ENCODE results near the gene NUP62CL. TPM values are rescaled to one million over a fixed set of nuclear protein-coding genes. Genes with fewer than 3 reads are reported as not detected.

NUP62CL gene
- total and polyA plus RNA-seq, 7 experiments from 2014 or later: 0.57 to 2.1 (median 1.2) TPM

DNA sequence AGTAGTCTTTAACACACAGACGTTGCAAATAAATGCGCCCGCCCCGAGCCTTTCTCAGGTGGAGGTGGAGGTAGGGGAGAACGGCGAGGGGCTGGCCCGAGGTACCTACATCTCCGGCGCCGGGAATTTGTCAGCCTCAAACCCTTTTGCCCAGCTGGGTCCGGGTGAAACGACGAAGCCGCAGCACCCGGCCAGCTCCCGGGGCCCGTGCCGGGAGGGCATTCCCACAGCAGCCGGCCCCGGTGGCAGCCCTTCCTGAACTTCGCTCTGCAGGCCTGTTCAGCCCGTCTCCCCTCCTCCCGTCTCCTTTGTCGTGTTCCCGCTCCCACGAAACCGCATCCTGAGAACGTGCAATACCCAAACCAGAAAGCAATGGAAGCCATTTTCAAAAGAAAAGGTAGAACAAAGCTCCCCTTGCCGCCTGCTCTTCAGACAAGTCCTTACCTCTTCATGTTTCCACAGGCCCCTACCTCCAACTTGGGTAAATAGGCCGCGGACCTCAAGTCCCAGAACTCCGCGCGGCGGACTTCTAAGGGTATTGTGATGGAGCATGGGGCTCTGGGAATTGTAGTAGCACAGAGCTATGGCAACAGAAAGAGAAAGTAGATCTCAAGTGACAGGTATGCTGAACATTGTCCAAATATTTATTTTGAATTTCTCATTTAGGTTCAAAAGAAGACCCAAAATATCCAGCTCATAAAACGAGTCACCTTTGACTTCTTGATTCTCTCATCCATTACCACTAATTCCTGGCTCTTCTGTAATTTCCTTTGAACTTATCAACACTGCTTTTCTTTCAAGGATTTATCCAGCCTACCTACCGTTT is 87.7 kb downstream of the NUP62CL start, which contains the start of gene RBM41:
RBM41 (minus strand) TSS at position 501 of the 826 bp plus-strand sequence; CDS start at position 452, 49 bp downstream.
- Histone ChIP-seq H3K4me3 (ENCODE audit: low read length) (peak within 1 kb of the TSS; percentile 60), H3K36me3 (ENCODE audit: control insufficient read depth in 2 of 3, insufficient read depth in 3 of 3, low read length in 3 of 3) (peaks cover 4 to 22% (median 14%) of the 10 kb centered on the region in 3 experiments), H3K9me3 (ENCODE audit: control insufficient read depth in 2 of 3, low read length in 3 of 3) (no peaks in the 10 kb centered on the region), H3K4me1 (ENCODE audit: control insufficient read depth in 2 of 2, insufficient read depth in 2 of 2, low read length in 2 of 2) (peaks cover 0 to 13% of the 10 kb centered on the region in 2 donors), H3K27ac (ENCODE audit: low read depth, low read length) (peak within 1 kb of the TSS; percentile 80), H3K27me3 (ENCODE audit: control insufficient read depth in 2 of 2, insufficient read depth in 2 of 2, low read length in 2 of 2) (no peaks in the 10 kb centered on the region)
- intact Hi-C loops (cut with micrococcal nuclease): loop anchor here (1.0 to 10.0 kb wide), 8 partner anchors 36 to 973 kb away; partner anchors contain the start of genes ATG4A (in 2 of the 2), DNAAF6 (in 2 of the 2), NUP62CL (in 2 of the 2) and PRPS1 (in 2 of the 2)
- ChIA-PET CTCF (no interaction called here), POLR2A (interaction anchor here (0.8 to 1.2 kb wide), 2 partner anchors 21 to 178 kb away, joined by 3 to 4 read pairs; no protein-coding TSS in a partner anchor)
- peak within 1 kb of the TSS; percentile 89 to 99 (median 97) for H3K27ac Mint-ChIP-seq
- H3K4me1 Mint-ChIP-seq: peaks cover 21 to 51% (median 36%) of the 10 kb centered on the region in 7 donors
- ATAC-seq: peak; percentile 100
- DNase-seq: peak; percentile 41 to 84 (median 73)
- H3K36me3 Mint-ChIP-seq: peaks cover 14 to 27% (median 21%) of the 10 kb centered on the region in 5 donors
- peaks cover 0 to 1% (median 0%) of the 10 kb centered on the region in 11 donors for H3K9me3 Mint-ChIP-seq
- no peaks in the 10 kb centered on the region for H3K27me3 Mint-ChIP-seq
- H3K4me3 Mint-ChIP-seq: peak within 1 kb of the TSS; percentile 90 to 100 (median 99)

DNA sequence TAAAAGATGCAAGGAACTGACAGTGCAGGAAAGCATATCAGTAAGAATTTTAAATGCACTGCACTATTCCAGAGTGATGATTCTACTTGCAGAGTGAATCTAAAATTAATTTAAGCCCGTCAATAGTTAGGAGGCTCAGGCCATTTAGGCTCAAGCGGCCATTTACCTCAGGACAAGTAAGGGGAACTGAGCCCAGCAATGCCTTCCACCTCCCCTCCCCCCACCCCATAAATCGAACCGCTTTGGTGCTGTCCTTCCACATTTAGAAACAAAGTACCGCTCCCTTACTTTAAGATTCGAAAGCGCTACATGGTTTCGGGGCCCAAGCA is 88.3 kb downstream of the NUP62CL start:
- peaks cover 21 to 56% (median 38%) of the 10 kb centered on the region in 7 donors for H3K4me1 Mint-ChIP-seq
- CTCF ChIA-PET: no interaction called here
- peaks cover 7 to 25% (median 14%) of the 10 kb centered on the region in 3 experiments for H3K36me3 ChIP-seq (ENCODE audit: control insufficient read depth in 2 of 3, insufficient read depth in 3 of 3, low read length in 3 of 3)
- no peak for ATAC-seq
- H3K27me3 Mint-ChIP-seq: no peaks in the 10 kb centered on the region
- intact Hi-C loops (cut with micrococcal nuclease): loop anchor here (1.0 to 10.0 kb wide), 8 partner anchors 37 to 973 kb away; partner anchors contain the start of genes ATG4A (in 2 of the 2), DNAAF6 (in 2 of the 2), NUP62CL (in 2 of the 2) and PRPS1 (in 2 of the 2)
- peaks cover 0 to 1% (median 0%) of the 10 kb centered on the region in 11 donors for H3K9me3 Mint-ChIP-seq
- H3K4me3 Mint-ChIP-seq: peak overlapping the region; percentile 79 to 100 (median 99)
- peak overlapping the region in 8 of 9 donors; percentile 30 to 99 (median 76) for H3K27ac Mint-ChIP-seq
- no peaks in the 10 kb centered on the region for H3K27me3 ChIP-seq (ENCODE audit: control insufficient read depth in 2 of 2, insufficient read depth in 2 of 2, low read length in 2 of 2)
- H3K36me3 Mint-ChIP-seq: peaks cover 16 to 32% (median 25%) of the 10 kb centered on the region in 5 donors
- H3K27ac ChIP-seq (ENCODE audit: low read depth, low read length): peak overlapping the region; percentile 80
- POLR2A ChIA-PET: interaction anchor here (1.2 kb wide), 1 partner anchor 21 kb away, joined by 3 read pairs; no protein-coding TSS in a partner anchor
- peaks cover 0 to 13% of the 10 kb centered on the region in 2 donors for H3K4me1 ChIP-seq (ENCODE audit: control insufficient read depth in 2 of 2, insufficient read depth in 2 of 2, low read length in 2 of 2)
- no peak for DNase-seq
- peak overlapping the region; percentile 60 for H3K4me3 ChIP-seq (ENCODE audit: low read length)
- H3K9me3 ChIP-seq (ENCODE audit: control insufficient read depth in 2 of 3, low read length in 3 of 3): no peaks in the 10 kb centered on the region

DNA sequence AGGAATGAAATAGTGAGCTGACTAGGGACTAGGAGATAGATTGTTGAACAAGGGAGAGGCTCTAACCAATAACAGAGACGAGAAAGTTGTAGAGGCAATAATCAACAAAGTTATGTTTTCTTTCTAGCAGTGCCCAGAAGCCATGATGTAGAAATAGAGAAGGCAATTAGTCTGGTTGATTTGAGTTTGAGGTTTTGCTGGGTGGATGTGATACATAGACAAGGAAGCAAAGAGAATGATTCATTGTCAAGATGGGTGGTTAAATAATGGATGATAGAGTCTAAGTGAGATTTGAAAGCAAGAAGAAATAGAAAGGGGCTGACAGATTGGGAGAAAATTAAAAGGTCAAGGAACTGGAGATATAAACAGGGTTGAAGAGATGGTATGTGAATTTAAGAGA is 98.8 kb downstream of the NUP62CL start:
- no peak for ATAC-seq

DNA sequence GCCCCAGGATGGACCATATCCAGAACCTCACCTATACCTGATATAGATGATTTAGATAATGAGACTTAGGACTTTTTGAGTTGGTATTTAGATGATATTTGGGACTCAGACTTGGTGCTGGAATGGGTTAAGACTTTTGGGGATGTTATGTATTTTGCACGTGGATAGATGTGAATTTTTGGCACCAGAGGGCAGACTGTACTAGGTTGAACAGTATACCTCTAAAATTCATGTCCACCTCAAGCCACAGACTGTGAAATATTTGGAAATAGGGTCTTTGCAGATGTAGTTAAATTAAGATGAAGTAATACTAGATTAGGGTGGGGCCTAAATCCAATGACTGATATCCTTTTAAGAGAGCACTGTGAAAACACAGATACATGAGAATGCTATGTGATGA is 103.3 kb downstream of the NUP62CL start:
- Mint-ChIP-seq H3K4me3 (no peak overlapping the region), H3K27ac (no peak overlapping the region), H3K27me3 (no peaks in the 10 kb centered on the region), H3K9me3 (peaks cover 0 to 7% (median 0%) of the 10 kb centered on the region in 11 donors), H3K4me1 (peaks cover 4 to 27% (median 14%) of the 10 kb centered on the region in 7 donors), H3K36me3 (peaks cover 0 to 29% (median 19%) of the 10 kb centered on the region in 5 donors)
- ChIA-PET CTCF (no interaction called here), POLR2A (no interaction called here)
- intact Hi-C loops (cut with micrococcal nuclease): loop anchor here in 1 of 2 donors (1.0 to 5.0 kb wide), 2 partner anchors 324 to 674 kb away; partner anchors contain the start of gene NCBP2L
- no peaks in the 10 kb centered on the region for H3K36me3 ChIP-seq (ENCODE audit: control insufficient read depth in 2 of 3, insufficient read depth in 3 of 3, low read length in 3 of 3)
- no peaks in the 10 kb centered on the region for H3K27me3 ChIP-seq (ENCODE audit: control insufficient read depth in 2 of 2, insufficient read depth in 2 of 2, low read length in 2 of 2)
- ATAC-seq (no peak), DNase-seq (no peak)
- H3K4me1 ChIP-seq (ENCODE audit: control insufficient read depth in 2 of 2, insufficient read depth in 2 of 2, low read length in 2 of 2): no peaks in the 10 kb centered on the region
- no peaks in the 10 kb centered on the region for H3K9me3 ChIP-seq (ENCODE audit: control insufficient read depth in 2 of 3, low read length in 3 of 3)
- H3K27ac ChIP-seq (ENCODE audit: low read depth, low read length): no peak overlapping the region
- no peak overlapping the region for H3K4me3 ChIP-seq (ENCODE audit: low read length)

More for the DNA sequence above, 98.8 kb downstream of the NUP62CL start:
- H3K4me1 ChIP-seq (ENCODE audit: control insufficient read depth in 2 of 2, insufficient read depth in 2 of 2, low read length in 2 of 2): no peaks in the 10 kb centered on the region
- peaks cover 6 to 30% (median 12%) of the 10 kb centered on the region in 5 donors for H3K36me3 Mint-ChIP-seq
- no peak overlapping the region for H3K4me3 ChIP-seq (ENCODE audit: low read length)
- POLR2A ChIA-PET: no interaction called here
- H3K27me3 ChIP-seq (ENCODE audit: control insufficient read depth in 2 of 2, insufficient read depth in 2 of 2, low read length in 2 of 2): no peaks in the 10 kb centered on the region
- H3K4me1 Mint-ChIP-seq: peaks cover 3 to 40% (median 22%) of the 10 kb centered on the region in 7 donors
- CTCF ChIA-PET: no interaction called here
- H3K27ac ChIP-seq (ENCODE audit: low read depth, low read length): no peak overlapping the region
- DNase-seq: no peak
- no peak overlapping the region for H3K4me3 Mint-ChIP-seq
- H3K27ac Mint-ChIP-seq: peak overlapping the region in 3 of 9 donors; percentile 1 to 78 (median 14)
- H3K9me3 ChIP-seq (ENCODE audit: control insufficient read depth in 2 of 3, low read length in 3 of 3): no peaks in the 10 kb centered on the region
- no peaks in the 10 kb centered on the region for H3K36me3 ChIP-seq (ENCODE audit: control insufficient read depth in 2 of 3, insufficient read depth in 3 of 3, low read length in 3 of 3)
- H3K9me3 Mint-ChIP-seq: peaks cover 0 to 7% (median 0%) of the 10 kb centered on the region in 11 donors
- intact Hi-C loops (cut with micrococcal nuclease): no loop called here
- no peaks in the 10 kb centered on the region for H3K27me3 Mint-ChIP-seq

DNA sequence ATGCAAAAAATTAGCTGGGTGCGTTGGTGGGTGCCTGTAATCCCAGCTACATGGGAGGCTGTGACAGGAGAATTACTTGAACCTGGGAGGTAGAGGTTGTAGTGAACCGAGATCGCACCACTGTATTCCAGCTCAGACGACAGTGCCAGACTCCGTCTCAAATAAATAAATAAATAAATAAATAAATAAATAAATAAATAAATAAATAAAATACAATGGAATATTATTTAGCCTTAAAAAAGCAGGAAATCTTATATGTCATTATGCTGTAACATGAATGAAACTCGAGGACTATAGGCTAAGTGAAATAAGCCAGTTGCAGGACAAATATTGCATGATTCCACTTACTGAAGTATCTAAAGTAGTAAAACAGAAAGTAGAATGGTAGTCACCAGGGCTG is 130.1 kb downstream of the NUP62CL start:
- ChIA-PET POLR2A (no interaction called here), CTCF (no interaction called here)
- H3K4me3 Mint-ChIP-seq: no peak overlapping the region
- no peak overlapping the region for H3K4me3 ChIP-seq (ENCODE audit: low read length)
- H3K4me1 Mint-ChIP-seq: peaks cover 0 to 16% (median 5%) of the 10 kb centered on the region in 7 donors
- H3K27ac ChIP-seq (ENCODE audit: low read depth, low read length): no peak overlapping the region
- no peaks in the 10 kb centered on the region for H3K4me1 ChIP-seq (ENCODE audit: control insufficient read depth in 2 of 2, insufficient read depth in 2 of 2, low read length in 2 of 2)
- H3K9me3 Mint-ChIP-seq: peaks cover 0 to 34% (median 9%) of the 10 kb centered on the region in 11 donors
- no peak overlapping the region for H3K27ac Mint-ChIP-seq
- ATAC-seq (no peak), DNase-seq (no peak)
- H3K36me3 Mint-ChIP-seq: peaks cover 0 to 37% (median 25%) of the 10 kb centered on the region in 5 donors
- no peaks in the 10 kb centered on the region for H3K27me3 ChIP-seq (ENCODE audit: control insufficient read depth in 2 of 2, insufficient read depth in 2 of 2, low read length in 2 of 2)
- H3K9me3 ChIP-seq (ENCODE audit: control insufficient read depth in 2 of 3, low read length in 3 of 3): no peaks in the 10 kb centered on the region
- intact Hi-C loops (cut with micrococcal nuclease): no loop called here
- no peaks in the 10 kb centered on the region for H3K27me3 Mint-ChIP-seq
- H3K36me3 ChIP-seq (ENCODE audit: control insufficient read depth in 2 of 3, insufficient read depth in 3 of 3, low read length in 3 of 3): no peaks in the 10 kb centered on the region
